ENCODE results near the gene SCARB2. TPM values are rescaled to one million over a fixed set of nuclear protein-coding genes. Genes with fewer than 3 reads are reported as not detected.

SCARB2 gene
- total and polyA plus RNA-seq, 2 experiments from 2014 or later, result 17.7 to 41.0 TPM

- H2AFZ ChIP-seq, result peak overlapping the region; percentile 95
- peaks cover 21% of the 10 kb centered on the region for H3F3A ChIP-seq (replicated peaks; ENCODE audit: low read depth)
- H3K27ac ChIP-seq (ENCODE audit: low read depth), result peak overlapping the region; percentile 94
- peak; percentile 69 for DNase-seq (ENCODE audit: low spot score)
- Mint-ChIP-seq H3K27me3 (ENCODE audit: insufficient read depth, low read depth, poor library complexity) (peaks cover 7% of the 10 kb centered on the region), H3K27ac (peak overlapping the region; percentile 91), H3K4me3 (peak overlapping the region; percentile 86), H3K36me3 (ENCODE audit: low read depth) (no peaks in the 10 kb centered on the region; the same call in 2 of the 3 replicates), H3K9me3 (no peaks in the 10 kb centered on the region), H3K4me1 (peaks cover 45% of the 10 kb centered on the region)
- H3K79me2 ChIP-seq (replicated peaks; ENCODE audit: insufficient read depth), result peaks cover 34% of the 10 kb centered on the region
- no peaks in the 10 kb centered on the region for H3K36me3 ChIP-seq (ENCODE audit: insufficient read depth)
- peak overlapping the region; percentile 88 for H3K4me2 ChIP-seq
- H3K4me3 ChIP-seq, result peak overlapping the region; percentile 67
- TF ChIP-seq ETS1 (IDR thresholded peaks at IDR 0.05) (no peak), POLR2AphosphoS5 (IDR thresholded peaks at IDR 0.05; ENCODE audit: low read depth) (peak; percentile 51)
- ATAC-seq, result peak; percentile 16
- no peaks in the 10 kb centered on the region; the same call in 1 of the 2 replicates for H4K20me1 ChIP-seq (replicated peaks; ENCODE audit: insufficient read depth)
- no peaks in the 10 kb centered on the region for H3K27me3 ChIP-seq (ENCODE audit: insufficient read depth)
- H3K9me2 ChIP-seq (ENCODE audit: insufficient read depth), result no peaks in the 10 kb centered on the region
- peaks cover 31% of the 10 kb centered on the region for H3K4me1 ChIP-seq (ENCODE audit: insufficient read depth)
These were observed 602 bp upstream of the SCARB2 start for GRCh38 chr4:76214177-76214675.

GRCh38 chr4:76212851-76213414, 691 bp downstream of the SCARB2 start:
- H3K79me2 ChIP-seq (replicated peaks; ENCODE audit: insufficient read depth), result peaks cover 40% of the 10 kb centered on the region
- ATAC-seq, result peak; percentile 60
- no peaks in the 10 kb centered on the region for H3K9me2 ChIP-seq (ENCODE audit: insufficient read depth)
- peak; percentile 74 for DNase-seq (ENCODE audit: low spot score)
- no peaks in the 10 kb centered on the region for H3K36me3 ChIP-seq (ENCODE audit: insufficient read depth)
- H3K4me3 ChIP-seq, result peak overlapping the region; percentile 67
- Mint-ChIP-seq H3K4me3 (peak overlapping the region; percentile 92), H3K27me3 (ENCODE audit: insufficient read depth, low read depth, poor library complexity) (peaks cover 7% of the 10 kb centered on the region), H3K27ac (peak overlapping the region; percentile 90), H3K36me3 (ENCODE audit: low read depth) (no peaks in the 10 kb centered on the region; the same call in 2 of the 3 replicates), H3K4me1 (peaks cover 52% of the 10 kb centered on the region), H3K9me3 (no peaks in the 10 kb centered on the region)
- peak overlapping the region; percentile 98 for H2AFZ ChIP-seq
- H3K4me1 ChIP-seq (ENCODE audit: insufficient read depth), result peaks cover 34% of the 10 kb centered on the region
- peaks cover 7% of the 10 kb centered on the region; the same call in 1 of the 2 replicates for H4K20me1 ChIP-seq (replicated peaks; ENCODE audit: insufficient read depth)
- H3K4me2 ChIP-seq, result peak overlapping the region; percentile 88
- H3K27ac ChIP-seq (ENCODE audit: low read depth), result peak overlapping the region; percentile 76; the same call in 1 of the 2 replicates
- H3K27me3 ChIP-seq (ENCODE audit: insufficient read depth), result no peaks in the 10 kb centered on the region
- peaks cover 21% of the 10 kb centered on the region for H3F3A ChIP-seq (replicated peaks; ENCODE audit: low read depth)
- no peak for TF ChIP-seq CTCF (conservative IDR thresholded peaks at IDR 0.05; ENCODE audit: low read depth in 2 of 2)
- TF ChIP-seq EZH2phosphoT487 (IDR thresholded peaks at IDR 0.05; ENCODE audit: unreplicated experiment), result no peak
- TF ChIP-seq STAT1 (IDR thresholded peaks at IDR 0.05; ENCODE audit: unreplicated experiment), result no peak
- no peak for TF ChIP-seq POLR2AphosphoS5 (IDR thresholded peaks at IDR 0.05; ENCODE audit: low read depth)
- no peak for TF ChIP-seq ZNF462 (CRISPR knock-in tag; IDR thresholded peaks at IDR 0.05)
- no peak for TF ChIP-seq JUNB (IDR thresholded peaks at IDR 0.05; ENCODE audit: unreplicated experiment)
- no peak for TF ChIP-seq EZH2 (IDR thresholded peaks at IDR 0.05; ENCODE audit: low read depth, unreplicated experiment)
